Raji (cell line): ENCODE results near the gene HS1BP3.

Source experiments
- POLR2A ChIP-seq: IDR thresholded peaks from 2 replicates; pipeline ENCODE4 v1.6.1; 2011; ENCODE audit warnings: low read depth, low read length, control low read depth; ENCODE audit not compliant: insufficient read depth

Gene HS1BP3

GRCh38 chr2:20615466-20616241 lies 35.2 kb downstream of the HS1BP3 start:
- no peak for TF ChIP-seq POLR2A

GRCh38 chr2:20615068-20615465 lies 35.8 kb downstream of the HS1BP3 start:
- no peak for TF ChIP-seq POLR2A

GRCh38 chr2:20614201-20615067 lies 36.5 kb downstream of the HS1BP3 start:
- TF ChIP-seq POLR2A: no peak

- TF ChIP-seq POLR2A: no peak
Observed at GRCh38 chr2:20612925-20613916, 37.7 kb downstream of the HS1BP3 start.

- no peak for TF ChIP-seq POLR2A
Observed at GRCh38 chr2:20611844-20612356, 39.0 kb downstream of the HS1BP3 start.

- no peak for TF ChIP-seq POLR2A
Observed at GRCh38 chr2:20611077-20611843, 39.6 kb downstream of the HS1BP3 start.

GRCh38 chr2:20609995-20610357 lies 40.9 kb downstream of the HS1BP3 start:
- TF ChIP-seq POLR2A: no peak

- TF ChIP-seq POLR2A: no peak
Observed at GRCh38 chr2:20609349-20609994, 41.4 kb downstream of the HS1BP3 start.

- TF ChIP-seq POLR2A: no peak
Observed at GRCh38 chr2:20608666-20609348, 42.1 kb downstream of the HS1BP3 start.

- no peak for TF ChIP-seq POLR2A
Observed at GRCh38 chr2:20607446-20607845, 43.5 kb downstream of the HS1BP3 start.

GRCh38 chr2:20606198-20606597 lies 44.7 kb downstream of the HS1BP3 start:
- no peak for TF ChIP-seq POLR2A

GRCh38 chr2:20604951-20605381 lies 45.9 kb downstream of the HS1BP3 start:
- no peak for TF ChIP-seq POLR2A

- TF ChIP-seq POLR2A: no peak
Observed at GRCh38 chr2:20604401-20604911, 46.4 kb downstream of the HS1BP3 start.
